ENCODE data around the gene CNOT6L. TPM values are rescaled to one million over a fixed set of nuclear protein-coding genes. Genes with fewer than 3 reads are reported as not detected.

Gene CNOT6L
- total and polyA plus RNA-seq, 2 of the 13 experiments (the other 11 are each of a cell fraction or from before 2014, with no cell fraction given), result 7.9 to 13.5 TPM

DNA sequence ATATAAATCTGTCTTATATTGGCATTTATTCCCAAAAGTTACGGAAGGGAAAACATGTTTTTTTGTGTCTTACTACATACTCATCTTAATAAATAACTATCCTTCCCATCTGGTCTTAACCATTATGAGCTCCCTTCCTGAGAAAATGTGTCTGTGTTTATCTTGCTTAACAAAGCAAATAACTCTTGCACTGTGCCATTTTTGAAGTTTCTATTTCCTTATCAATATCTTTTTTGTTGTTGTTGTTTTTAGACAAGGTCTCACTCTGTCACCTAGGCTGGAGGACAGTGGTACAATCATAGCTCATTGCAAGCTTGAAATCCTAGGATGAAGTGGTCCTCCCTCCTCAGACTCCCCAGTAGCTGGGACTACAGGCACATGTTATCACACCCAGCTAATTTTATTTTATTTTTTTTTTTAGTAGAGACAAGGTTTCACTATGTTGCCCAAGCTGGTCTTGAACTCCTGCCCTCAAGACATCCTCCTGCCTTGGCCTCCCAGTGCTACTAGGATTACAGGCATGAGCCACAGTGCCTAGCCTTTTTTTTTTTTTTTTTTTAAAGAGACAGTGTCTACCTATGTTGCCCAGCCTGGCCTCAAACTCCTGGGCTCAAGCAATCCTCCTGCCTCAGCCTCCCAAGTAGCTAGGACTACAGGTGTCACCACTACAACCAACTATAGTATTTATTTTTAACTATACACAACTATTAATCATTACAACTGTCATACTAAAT is 36.9 kb downstream of the CNOT6L start (continued):
- TF ChIP-seq, protein P1, sequence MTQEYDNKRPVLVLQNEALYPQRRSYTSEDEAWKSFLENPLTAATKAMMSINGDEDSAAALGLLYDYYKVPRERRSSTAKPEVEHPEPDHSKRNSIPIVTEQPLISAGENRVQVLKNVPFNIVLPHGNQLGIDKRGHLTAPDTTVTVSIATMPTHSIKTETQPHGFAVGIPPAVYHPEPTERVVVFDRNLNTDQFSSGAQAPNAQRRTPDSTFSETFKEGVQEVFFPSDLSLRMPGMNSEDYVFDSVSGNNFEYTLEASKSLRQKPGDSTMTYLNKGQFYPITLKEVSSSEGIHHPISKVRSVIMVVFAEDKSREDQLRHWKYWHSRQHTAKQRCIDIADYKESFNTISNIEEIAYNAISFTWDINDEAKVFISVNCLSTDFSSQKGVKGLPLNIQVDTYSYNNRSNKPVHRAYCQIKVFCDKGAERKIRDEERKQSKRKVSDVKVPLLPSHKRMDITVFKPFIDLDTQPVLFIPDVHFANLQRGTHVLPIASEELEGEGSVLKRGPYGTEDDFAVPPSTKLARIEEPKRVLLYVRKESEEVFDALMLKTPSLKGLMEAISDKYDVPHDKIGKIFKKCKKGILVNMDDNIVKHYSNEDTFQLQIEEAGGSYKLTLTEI (CRISPR knock-in tag; conservative IDR thresholded peaks at IDR 0.05), result no peak
- no peak for TF ChIP-seq ZNF720 (CRISPR knock-in tag; IDR thresholded peaks at IDR 0.05)
- TF ChIP-seq, protein P2, sequence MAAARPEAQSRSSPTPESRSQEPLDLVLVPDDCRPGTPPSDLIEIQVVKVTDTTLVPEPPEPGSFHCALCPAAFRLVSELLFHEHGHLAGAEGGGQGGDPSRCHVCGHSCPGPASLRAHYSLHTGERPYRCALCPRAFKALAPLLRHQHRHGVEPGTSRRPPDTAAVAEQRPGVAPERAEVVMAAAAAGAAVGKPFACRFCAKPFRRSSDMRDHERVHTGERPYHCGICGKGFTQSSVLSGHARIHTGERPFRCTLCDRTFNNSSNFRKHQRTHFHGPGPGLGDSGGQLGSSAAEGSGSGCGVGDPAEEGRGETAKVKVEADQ (CRISPR knock-in tag; IDR thresholded peaks at IDR 0.05; ENCODE audit: borderline replicate concordance), result no peak
- TF ChIP-seq GATAD2A (CRISPR knock-in tag; IDR thresholded peaks at IDR 0.05), result peak; percentile 33; the same call in 1 of the 2 replicates
- TF ChIP-seq, protein P3, sequence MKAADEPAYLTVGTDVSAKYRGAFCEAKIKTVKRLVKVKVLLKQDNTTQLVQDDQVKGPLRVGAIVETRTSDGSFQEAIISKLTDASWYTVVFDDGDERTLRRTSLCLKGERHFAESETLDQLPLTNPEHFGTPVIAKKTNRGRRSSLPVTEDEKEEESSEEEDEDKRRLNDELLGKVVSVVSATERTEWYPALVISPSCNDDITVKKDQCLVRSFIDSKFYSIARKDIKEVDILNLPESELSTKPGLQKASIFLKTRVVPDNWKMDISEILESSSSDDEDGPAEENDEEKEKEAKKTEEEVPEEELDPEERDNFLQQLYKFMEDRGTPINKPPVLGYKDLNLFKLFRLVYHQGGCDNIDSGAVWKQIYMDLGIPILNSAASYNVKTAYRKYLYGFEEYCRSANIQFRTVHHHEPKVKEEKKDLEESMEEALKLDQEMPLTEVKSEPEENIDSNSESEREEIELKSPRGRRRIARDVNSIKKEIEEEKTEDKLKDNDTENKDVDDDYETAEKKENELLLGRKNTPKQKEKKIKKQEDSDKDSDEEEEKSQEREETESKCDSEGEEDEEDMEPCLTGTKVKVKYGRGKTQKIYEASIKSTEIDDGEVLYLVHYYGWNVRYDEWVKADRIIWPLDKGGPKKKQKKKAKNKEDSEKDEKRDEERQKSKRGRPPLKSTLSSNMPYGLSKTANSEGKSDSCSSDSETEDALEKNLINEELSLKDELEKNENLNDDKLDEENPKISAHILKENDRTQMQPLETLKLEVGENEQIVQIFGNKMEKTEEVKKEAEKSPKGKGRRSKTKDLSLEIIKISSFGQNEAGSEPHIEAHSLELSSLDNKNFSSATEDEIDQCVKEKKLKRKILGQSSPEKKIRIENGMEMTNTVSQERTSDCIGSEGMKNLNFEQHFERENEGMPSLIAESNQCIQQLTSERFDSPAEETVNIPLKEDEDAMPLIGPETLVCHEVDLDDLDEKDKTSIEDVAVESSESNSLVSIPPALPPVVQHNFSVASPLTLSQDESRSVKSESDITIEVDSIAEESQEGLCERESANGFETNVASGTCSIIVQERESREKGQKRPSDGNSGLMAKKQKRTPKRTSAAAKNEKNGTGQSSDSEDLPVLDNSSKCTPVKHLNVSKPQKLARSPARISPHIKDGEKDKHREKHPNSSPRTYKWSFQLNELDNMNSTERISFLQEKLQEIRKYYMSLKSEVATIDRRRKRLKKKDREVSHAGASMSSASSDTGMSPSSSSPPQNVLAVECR (CRISPR knock-in tag; IDR thresholded peaks at IDR 0.05; ENCODE audit: borderline replicate concordance), result no peak
- TF ChIP-seq ZC3H13 (CRISPR knock-in tag; IDR thresholded peaks at IDR 0.05), result no peak
- peak; percentile 80; the same call in 1 of the 2 replicates for TF ChIP-seq ELF3 (CRISPR knock-in tag; IDR thresholded peaks at IDR 0.05)
- no peak for TF ChIP-seq ESRRA (CRISPR knock-in tag; IDR thresholded peaks at IDR 0.05; ENCODE audit: low read depth)
- no peak for TF ChIP-seq MYNN (CRISPR knock-in tag; IDR thresholded peaks at IDR 0.05; ENCODE audit: low read depth)
- TF ChIP-seq RBM39 (IDR thresholded peaks at IDR 0.05; ENCODE audit: low read depth, low read length, poor library complexity, severe bottlenecking), result no peak
- no peak for TF ChIP-seq ZSCAN25 (CRISPR knock-in tag; IDR thresholded peaks at IDR 0.05)
- TF ChIP-seq, protein P4, sequence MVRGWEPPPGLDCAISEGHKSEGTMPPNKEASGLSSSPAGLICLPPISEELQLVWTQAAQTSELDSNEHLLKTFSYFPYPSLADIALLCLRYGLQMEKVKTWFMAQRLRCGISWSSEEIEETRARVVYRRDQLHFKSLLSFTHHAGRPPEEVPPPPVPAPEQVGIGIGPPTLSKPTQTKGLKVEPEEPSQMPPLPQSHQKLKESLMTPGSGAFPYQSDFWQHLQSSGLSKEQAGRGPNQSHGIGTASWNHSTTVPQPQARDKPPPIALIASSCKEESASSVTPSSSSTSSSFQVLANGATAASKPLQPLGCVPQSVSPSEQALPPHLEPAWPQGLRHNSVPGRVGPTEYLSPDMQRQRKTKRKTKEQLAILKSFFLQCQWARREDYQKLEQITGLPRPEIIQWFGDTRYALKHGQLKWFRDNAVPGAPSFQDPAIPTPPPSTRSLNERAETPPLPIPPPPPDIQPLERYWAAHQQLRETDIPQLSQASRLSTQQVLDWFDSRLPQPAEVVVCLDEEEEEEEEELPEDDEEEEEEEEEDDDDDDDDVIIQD (CRISPR knock-in tag; IDR thresholded peaks at IDR 0.05; ENCODE audit: low read depth), result no peak
- TF ChIP-seq TCF7 (IDR thresholded peaks at IDR 0.05; ENCODE audit: low read depth), result peak; percentile 41; the same call in 1 of the 2 replicates
- TF ChIP-seq NFE2L1 (CRISPR knock-in tag; IDR thresholded peaks at IDR 0.05; ENCODE audit: borderline replicate concordance), result no peak
- TF ChIP-seq FOXP1 (IDR thresholded peaks at IDR 0.05), result no peak
- TF ChIP-seq FOXP1 (CRISPR knock-in tag; IDR thresholded peaks at IDR 0.05), result peak; percentile 77
- no peak for TF ChIP-seq SIN3A (IDR thresholded peaks at IDR 0.05; ENCODE audit: borderline replicate concordance, low read depth, low read length)
- no peak for TF ChIP-seq CBX5 (CRISPR knock-in tag; IDR thresholded peaks at IDR 0.05; ENCODE audit: borderline replicate concordance)
- TF ChIP-seq CENPX (CRISPR knock-in tag; IDR thresholded peaks at IDR 0.05), result no peak
- TF ChIP-seq CHD2 (IDR thresholded peaks at IDR 0.05; ENCODE audit: low read depth, low read length), result no peak
